HUES6 (cell line): ENCODE data around the gene SCART1.
"Not testable (repeated sequence)": the region's sequence is repeated elsewhere in the genome, so short reads cannot be mapped to it uniquely, and the experiment has no call there.

Experiments used
- H3K27ac ChIP-seq: 2 replicates; pipeline ENCODE4 v1.7.0; 2013; ENCODE audit warnings: low read depth, mild to moderate bottlenecking, low read length, inconsistent platforms
- H3K27me3 ChIP-seq: 2 replicates; pipeline ENCODE4 v1.6.1; 2013; ENCODE audit warnings: low read length; ENCODE audit not compliant: control insufficient read depth, insufficient read depth
- H3K36me3 ChIP-seq: 2 replicates; pipeline ENCODE4 v1.6.1; 2013; ENCODE audit warnings: low read length; ENCODE audit not compliant: control insufficient read depth, insufficient read depth
- H3K4me1 ChIP-seq: 2 replicates; pipeline ENCODE4 v1.6.1; 2013; ENCODE audit warnings: low read length; ENCODE audit not compliant: control insufficient read depth, insufficient read depth
- H3K4me3 ChIP-seq: 2 replicates; pipeline ENCODE4 v1.5.1; 2013; ENCODE audit warnings: low read depth, low read length
- H3K9ac ChIP-seq: one replicate; pipeline ENCODE4 v1.6.1; 2013; ENCODE audit warnings: mild to moderate bottlenecking, low read length
- H3K9me3 ChIP-seq: 2 replicates; pipeline ENCODE4 v1.6.1; 2013; ENCODE audit warnings: low read depth, low read length; ENCODE audit not compliant: control insufficient read depth, insufficient read depth

SCART1 gene

GRCh38 chr10:133509700-133510099, 56.0 kb downstream of the SCART1 start:
- no peak overlapping the region for H3K4me3 ChIP-seq
- no peaks in the 10 kb centered on the region for H3K36me3 ChIP-seq
- H3K27me3 ChIP-seq, result peaks cover 44% of the 10 kb centered on the region; the same call in 1 of the 2 replicates
- no peak overlapping the region for H3K9ac ChIP-seq
- no peak overlapping the region for H3K27ac ChIP-seq
- H3K9me3 ChIP-seq, result peaks cover 23% of the 10 kb centered on the region; the same call in 1 of the 2 replicates
- no peaks in the 10 kb centered on the region for H3K4me1 ChIP-seq

- H3K9ac ChIP-seq, result no peak overlapping the region
- no peaks in the 10 kb centered on the region for H3K36me3 ChIP-seq
- H3K27me3 ChIP-seq, result peaks cover 44% of the 10 kb centered on the region; the same call in 1 of the 2 replicates
- H3K4me1 ChIP-seq, result no peaks in the 10 kb centered on the region
- H3K4me3 ChIP-seq, result no peak overlapping the region
- H3K27ac ChIP-seq, result no peak overlapping the region
- peaks cover 25% of the 10 kb centered on the region; the same call in 1 of the 2 replicates for H3K9me3 ChIP-seq
These were observed 57.7 kb downstream of the SCART1 start for GRCh38 chr10:133511408-133511807.

GRCh38 chr10:133511907-133512528, 58.3 kb downstream of the SCART1 start:
- Histone ChIP-seq H3K27ac (no peak overlapping the region), H3K36me3 (no peaks in the 10 kb centered on the region), H3K9me3 (peaks cover 23% of the 10 kb centered on the region; the same call in 1 of the 2 replicates), H3K27me3 (peaks cover 42% of the 10 kb centered on the region; the same call in 1 of the 2 replicates), H3K4me3 (no peak overlapping the region), H3K9ac (no peak overlapping the region), H3K4me1 (no peaks in the 10 kb centered on the region)

GRCh38 chr10:133515471-133515870, 61.7 kb downstream of the SCART1 start:
- no peak overlapping the region for H3K4me3 ChIP-seq
- peaks cover 2% of the 10 kb centered on the region; the same call in 1 of the 2 replicates for H3K4me1 ChIP-seq
- no peak overlapping the region for H3K27ac ChIP-seq
- peaks cover 20% of the 10 kb centered on the region; the same call in 1 of the 2 replicates for H3K9me3 ChIP-seq
- no peak overlapping the region for H3K9ac ChIP-seq
- no peaks in the 10 kb centered on the region for H3K36me3 ChIP-seq
- H3K27me3 ChIP-seq, result peaks cover 34% of the 10 kb centered on the region

- Histone ChIP-seq H3K4me3 (no peak overlapping the region), H3K36me3 (no peaks in the 10 kb centered on the region), H3K27me3 (peaks cover 38% of the 10 kb centered on the region), H3K4me1 (peaks cover 3% of the 10 kb centered on the region; the same call in 1 of the 2 replicates), H3K9me3 (peaks cover 19% of the 10 kb centered on the region), H3K27ac (no peak overlapping the region), H3K9ac (no peak overlapping the region)
These were observed 62.3 kb downstream of the SCART1 start for GRCh38 chr10:133516057-133516456.

- H3K9ac ChIP-seq, H3K36me3 ChIP-seq, H3K4me3 ChIP-seq, H3K4me1 ChIP-seq, H3K27ac ChIP-seq: not testable (repeated sequence)
- H3K9me3 ChIP-seq, result peaks cover 26% of the 10 kb centered on the region
- peaks cover 23% of the 10 kb centered on the region for H3K27me3 ChIP-seq
These were observed 64.8 kb downstream of the SCART1 start for GRCh38 chr10:133518517-133518916.
